HG03378 (cell line): ENCODE measurements around the gene LBR.
"Not testable (repeated sequence)": the region's sequence is repeated elsewhere in the genome, so short reads cannot be mapped to it uniquely, and the experiment has no call there.

ENCODE experiments used
- ATAC-seq: cut with Tn5 transposase; IDR thresholded peaks from one replicate; pipeline ENCODE4 v1.9.1; 2021; ENCODE audit warnings: mild to moderate bottlenecking, moderate library complexity; ENCODE audit not compliant: unreplicated experiment

The LBR gene

DNA sequence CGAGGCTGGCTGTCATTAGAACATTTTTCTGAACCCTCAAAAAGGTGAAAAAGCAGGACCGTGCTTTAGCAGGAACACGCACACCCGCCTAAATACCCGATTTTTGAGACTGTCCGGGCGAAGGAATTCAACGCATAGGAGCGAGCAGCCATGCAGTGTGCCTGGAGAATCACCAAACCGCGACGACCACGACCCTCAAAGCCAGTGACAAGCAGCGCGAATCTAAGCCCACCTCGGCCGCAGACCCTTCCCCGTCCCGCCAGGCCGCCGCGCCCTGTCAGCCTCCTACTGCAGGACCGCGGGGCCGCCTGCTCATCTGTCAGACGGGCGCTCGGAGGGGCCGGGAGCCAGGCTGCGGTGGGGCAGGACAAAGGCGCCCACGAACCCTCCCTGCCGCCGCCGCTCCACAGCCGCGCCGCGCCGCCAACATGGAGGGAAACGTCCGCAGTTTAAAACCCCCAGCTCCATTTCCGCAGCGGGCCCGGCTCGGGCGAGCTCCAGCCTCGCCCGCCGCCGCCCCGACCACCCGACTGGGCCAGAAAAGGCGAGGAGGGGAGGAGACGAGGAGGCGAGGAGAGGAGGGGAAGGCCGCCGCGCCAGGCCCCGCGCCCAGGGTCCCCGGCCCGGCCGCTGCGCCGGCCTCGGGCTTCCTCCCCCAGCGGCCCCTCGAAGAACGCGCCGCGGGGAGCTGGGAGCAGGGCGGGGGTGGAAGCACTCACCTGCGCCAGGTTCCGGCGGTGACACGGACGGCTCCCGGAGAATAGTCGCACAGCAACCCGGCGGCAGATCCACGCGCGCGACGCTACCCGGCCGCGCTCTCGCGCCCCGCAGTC is at the start of gene LBR:
Gene LBR, minus strand, starts transcription at position 804 of the 833 bp plus-strand sequence. CDS start 3,963 bp downstream, outside the sequence.
- ATAC-seq: peak; percentile 28

DNA sequence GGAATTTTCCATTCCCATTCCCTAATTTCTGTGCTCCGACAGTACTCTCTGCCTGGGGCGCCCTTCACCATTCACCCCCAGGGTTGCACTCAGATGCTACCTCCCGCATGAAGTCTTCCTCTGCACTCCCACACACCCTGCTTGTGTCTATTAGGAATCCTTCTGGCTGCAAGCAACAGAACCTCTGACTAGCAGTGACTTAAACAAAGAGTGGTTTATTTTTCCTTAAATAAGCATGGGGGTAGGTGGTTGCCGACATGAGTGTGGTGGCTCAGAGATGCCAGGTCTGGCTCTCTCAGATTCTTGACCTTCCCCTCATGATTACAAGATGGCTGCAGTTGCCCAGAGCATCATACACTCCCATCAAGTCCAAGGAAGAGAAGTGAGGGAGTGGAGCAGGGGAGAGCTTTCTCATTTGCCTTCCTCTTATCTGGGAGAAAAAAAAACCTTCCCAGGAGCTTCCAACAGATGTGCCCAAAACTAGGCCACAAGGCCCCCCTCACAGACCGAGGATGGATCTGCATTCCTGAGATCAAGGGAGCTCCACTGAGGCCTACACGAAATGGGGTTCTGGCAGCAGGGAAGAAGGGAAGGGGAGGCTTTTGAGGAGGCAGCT is 49.6 kb upstream of the LBR start:
- no peak for ATAC-seq

DNA sequence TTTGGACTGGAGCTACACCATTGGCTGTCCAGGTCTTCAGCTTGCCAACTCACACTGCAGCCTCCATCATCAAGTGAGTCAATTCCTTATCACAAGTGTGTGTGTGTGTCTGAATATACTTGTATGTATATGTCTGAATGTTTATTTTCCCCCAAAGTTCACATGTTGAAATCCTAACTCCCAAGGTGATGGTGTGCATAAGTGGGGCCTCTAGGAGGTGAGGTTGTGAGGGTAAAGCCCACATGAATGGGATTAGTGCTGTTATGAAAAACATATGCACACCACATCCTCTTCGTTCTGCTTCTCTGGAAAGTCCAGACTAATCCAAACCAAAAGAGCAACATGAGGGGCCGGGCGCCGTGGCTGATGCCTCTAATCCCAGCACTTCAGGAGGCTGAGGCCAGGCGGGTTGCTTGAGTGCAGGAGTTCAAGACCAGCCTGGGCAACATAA is 48.7 kb upstream of the LBR start:
- ATAC-seq: no peak

DNA sequence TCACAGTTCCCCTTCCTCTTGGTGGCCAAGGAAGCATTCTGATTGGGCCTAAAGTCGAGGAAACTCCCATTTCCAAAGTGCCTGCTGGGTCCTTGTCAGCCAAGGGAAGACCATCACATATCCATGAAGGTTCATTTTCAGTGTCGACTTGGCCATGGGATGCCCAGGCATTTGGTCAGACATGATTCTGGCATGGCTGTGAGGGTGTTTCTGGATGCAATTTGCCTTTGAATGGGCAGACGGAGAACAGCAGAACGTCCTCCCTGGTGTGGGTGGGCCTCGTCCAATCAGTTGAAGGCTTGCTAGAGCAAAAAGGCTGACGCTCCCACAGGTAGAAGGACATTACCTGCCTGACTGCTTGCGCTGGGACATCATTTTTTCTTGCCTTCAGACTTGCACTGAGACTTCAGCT is 48.3 kb upstream of the LBR start:
- ATAC-seq: no peak

DNA sequence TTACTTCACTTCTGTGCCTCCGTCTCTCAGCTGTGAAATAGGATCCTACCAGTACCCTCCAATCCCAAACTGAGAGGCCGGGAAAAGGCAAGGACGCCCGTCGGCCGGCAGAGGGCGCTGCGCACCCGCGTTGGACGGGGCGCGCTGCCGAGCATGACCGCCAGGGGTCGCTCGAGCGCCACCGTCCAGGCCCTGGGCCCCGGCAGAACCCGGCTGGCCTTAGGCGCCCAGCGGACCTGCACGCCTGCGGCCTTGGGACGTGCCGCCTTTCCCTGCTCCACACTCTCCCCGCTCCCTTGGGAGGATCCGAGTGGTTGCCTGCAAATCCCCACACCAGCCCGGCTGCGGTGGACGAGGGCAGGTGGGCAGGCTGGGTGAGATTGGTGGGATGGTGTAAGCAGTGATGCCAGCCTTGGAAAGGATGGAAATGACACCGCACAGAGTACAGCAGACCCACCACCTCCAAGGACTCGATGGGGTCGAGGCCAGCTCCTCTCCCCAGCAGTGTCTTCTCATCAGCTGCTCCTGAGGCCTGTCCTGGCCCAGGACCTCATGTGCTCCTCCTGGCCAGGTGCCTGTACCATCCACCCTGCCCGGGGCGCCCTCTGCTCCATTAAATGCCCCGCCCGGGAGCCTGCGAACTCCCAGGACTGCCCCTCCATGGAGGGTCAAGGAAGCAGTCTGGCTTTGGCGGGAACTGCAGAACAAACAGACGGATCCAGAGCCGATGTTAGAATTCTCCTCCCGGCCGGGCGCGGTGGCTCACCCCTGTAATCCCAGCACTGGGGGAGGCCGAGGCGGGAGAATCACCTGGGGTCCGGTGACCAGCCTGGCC is 47.4 kb upstream of the LBR start:
- peak; percentile 47 for ATAC-seq

DNA sequence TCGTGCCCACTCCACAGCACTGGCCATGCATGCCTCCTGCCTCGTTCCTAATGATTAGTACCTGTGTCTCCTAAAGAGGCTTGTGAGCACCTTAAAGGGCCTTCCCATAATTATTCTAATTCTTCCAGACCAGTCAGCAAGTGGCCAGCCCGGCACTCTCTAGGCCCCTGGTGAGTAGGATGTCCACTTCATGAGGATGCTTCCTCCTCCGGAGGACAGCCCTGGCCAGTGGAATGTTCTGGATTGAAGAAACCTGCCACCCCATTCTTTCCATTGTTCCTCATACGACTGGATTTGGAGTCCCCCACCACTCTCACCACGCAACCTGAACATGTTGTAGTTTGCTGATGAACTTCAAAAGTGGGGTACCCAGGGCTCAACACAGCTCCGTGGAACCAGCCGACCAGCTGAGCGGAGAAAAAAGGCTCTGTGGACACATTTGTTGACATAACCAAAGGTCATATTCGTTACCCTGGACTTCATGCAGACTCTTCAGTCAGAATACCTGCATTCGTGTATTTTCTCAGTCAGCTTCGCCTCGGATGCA is 46.7 kb upstream of the LBR start:
- ATAC-seq: no peak

DNA sequence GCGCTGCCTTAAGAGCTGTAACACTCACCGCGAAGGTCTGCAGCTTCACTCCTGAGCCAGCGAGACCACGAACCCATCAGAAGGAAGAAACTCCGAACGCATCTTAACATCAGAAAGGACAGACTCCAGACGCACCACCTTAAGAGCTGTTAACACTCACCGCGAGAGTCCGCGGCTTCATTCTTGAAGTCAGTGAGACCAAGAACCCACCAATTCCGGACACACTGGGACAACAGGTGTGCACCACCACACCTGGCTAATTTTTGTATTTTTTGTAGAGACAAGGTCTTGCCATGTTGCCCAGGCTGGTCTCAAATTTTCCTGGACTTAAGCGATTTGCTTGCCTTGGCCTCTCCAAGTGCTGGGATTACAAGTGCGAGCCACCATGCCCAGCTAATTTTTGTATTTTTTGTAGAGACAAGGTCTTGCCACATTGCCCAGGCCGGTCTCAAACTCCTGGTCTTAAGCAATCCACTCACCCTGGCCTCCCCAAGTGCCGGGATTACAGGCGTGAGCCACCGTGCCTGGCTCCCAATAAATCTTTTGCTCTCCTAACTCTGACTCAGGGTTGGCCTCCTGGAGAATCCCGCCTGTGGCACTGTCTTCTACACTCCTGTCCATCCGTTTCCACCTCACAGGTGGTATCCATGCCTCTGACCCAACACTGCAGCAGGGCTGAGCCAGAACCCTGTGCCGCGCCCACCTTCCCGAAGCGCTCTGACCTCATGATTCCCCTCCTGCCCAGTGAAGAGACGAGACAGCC is 46.0 kb upstream of the LBR start:
- not testable (repeated sequence) for ATAC-seq

DNA sequence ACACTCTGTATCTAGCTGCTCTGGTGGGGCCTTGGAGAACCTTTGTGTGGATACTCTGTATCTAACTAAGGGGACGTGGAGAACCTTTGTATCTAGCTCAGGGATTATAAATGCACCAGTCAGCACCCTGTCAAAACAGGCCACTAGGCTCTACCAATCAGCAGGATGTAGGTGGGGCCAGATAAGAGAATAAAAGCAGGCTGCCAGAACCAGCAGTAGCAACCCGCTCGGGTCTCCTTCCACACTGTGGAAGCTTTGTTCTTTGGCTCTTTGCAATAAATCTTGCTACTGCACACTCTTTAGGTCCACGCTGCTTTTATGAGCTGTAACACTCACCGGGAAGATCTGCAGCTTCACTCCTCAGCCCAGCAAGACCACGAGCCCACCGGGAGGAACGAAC is 45.4 kb upstream of the LBR start:
- ATAC-seq: not testable (repeated sequence)

DNA sequence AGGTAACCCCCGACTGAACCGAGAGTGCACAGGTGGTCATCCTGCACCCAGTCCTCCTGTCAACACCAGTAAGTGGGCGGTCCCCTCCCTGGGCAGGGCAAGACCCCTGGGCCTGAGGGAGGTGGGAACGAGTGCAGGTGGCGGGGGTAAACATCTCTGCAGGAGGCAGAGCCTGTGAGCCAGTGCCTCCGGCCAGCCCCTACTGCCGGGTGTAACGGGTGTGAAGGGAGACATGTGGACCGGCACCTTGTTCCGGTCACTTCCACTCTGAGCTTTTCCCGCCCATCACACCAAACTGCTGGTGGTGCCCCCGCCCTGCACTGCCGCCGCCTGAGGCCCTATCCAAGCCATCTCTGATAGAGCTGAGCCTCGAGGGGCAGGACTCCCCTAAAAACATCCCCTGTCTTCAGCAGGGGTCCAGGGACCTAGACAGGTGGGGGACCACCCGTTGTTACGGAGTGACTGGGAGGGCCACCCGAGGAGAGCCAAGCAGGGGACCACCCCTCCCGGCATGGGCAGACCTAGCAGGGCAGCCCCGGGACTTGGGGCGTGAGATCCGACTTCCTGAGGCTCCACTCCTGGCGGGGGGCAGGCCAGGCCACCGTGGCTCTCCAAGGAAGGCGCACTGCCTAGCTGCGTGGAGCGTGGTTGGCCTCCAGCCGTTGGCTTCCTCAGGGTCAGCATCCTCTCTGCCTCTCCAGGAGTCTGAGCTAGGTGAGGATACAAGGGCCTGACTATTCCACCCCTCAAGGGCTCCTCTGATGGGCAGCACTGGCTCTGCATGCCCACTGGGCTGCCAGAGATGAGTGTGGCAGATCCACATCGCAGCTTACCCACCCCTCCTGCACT is 43.8 kb upstream of the LBR start:
- no peak for ATAC-seq

DNA sequence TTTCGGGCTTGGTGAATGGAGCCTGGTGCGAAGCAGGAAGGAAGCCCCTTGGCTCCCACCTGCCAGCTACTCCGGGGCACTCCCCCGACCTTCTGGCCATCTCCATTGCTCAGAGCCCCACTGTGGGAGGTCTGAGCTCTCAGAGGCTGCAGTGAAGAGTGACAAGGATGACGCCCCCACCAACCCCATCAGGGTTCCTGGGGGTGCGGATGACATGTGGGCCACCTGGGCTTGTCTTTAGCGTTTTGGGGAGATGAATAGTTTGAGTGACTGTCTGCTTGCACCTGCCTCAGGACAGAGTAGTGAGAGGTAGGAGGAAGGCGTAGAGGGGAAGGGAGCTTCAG is 43.2 kb upstream of the LBR start:
- ATAC-seq: no peak

DNA sequence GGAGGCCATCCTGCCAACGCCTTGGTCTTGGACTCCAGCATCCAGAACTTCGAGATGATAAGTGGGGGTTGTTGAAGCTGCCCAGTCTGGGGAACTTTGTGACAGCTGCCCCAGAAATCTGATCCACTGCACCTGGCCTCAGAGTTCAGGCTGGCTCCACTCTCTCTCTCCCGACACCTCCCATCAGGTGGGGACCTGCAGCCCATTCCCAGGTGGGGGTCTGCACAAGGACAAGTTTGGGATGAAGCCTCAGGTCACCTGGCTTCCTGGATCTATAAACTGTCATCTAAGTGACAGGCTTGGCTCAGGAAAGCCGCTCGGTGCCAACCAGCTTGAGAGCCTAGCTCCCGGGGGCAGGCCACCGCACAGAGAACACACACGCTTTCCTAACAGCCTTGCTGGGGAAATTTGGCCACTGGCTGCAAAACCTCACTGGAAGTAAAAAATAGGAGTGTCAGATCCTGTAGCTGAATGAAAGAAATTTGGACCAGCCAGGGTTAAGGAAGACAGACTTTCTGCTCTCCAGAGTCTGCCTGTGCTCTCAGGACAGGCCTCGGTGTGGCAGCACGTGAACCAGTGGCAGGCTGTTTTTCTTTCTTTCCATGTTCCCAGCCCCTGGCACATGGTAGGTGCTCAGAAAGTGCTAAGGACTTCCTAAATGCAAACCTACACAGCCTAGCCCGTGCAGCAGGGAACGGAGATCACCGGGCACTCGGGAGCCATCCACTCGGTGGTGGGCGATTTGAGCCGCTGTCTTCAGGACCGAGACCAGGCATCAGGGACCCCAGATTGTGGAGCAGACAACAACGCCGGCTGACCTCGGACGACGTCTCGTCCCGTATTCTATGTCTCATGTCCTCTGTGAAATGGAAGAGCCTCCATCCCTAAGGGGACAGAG is 42.6 kb upstream of the LBR start:
- no peak for ATAC-seq

DNA sequence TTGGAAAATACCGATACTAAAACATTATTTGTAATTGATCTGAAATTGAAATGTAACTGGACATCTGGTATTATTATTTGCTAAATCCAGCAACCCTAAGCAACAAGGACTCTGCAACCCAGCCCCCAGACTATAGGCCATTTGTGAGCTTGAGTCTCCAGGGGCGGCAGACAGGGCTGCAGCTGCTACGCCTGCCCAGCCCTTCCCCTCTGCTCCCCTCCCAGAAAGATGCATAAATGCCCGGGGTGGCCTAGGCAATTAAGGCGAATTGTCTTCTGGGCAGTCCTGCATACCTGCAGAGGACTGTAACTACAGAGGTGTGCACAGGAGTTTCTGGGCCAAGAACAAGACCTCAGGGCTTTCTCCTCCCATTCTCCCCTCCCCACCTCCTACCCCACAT is 41.2 kb upstream of the LBR start:
- ATAC-seq: no peak

DNA sequence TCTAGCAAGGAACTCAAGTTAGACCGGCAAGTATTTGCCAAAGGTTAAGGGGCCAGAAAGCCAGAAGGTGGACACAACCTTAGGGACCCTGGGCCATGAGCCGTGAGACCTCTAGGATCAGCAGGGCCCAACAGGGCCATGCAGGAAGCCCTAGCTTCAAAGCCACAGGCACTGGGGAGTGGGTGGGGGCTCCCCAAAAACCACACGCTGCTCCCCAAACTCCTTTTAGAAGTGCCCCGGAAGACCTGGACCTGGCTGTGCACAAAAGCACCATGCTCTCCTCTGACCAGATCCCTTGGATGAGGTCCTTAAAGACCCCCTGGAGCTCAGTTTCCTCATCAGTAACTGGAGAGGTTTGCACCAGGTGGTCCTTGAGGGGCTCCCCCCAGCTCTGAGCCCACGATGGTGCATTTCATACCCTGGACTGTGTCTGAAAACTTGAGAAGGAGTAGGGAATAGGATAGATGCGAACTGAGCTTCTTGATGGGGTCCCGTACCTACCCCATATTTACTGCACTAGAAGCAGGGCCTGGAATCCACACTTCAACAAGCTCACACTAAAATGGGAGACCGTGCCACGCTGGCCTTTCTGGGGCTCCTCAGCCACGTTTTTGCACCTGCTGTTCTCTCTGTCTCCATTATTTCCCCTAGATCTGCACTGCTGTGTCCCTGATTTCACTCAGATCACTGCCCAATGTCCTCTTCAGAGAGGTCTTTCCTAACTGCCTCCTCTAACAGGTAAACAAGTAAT is 40.6 kb upstream of the LBR start:
- ATAC-seq: no peak

DNA sequence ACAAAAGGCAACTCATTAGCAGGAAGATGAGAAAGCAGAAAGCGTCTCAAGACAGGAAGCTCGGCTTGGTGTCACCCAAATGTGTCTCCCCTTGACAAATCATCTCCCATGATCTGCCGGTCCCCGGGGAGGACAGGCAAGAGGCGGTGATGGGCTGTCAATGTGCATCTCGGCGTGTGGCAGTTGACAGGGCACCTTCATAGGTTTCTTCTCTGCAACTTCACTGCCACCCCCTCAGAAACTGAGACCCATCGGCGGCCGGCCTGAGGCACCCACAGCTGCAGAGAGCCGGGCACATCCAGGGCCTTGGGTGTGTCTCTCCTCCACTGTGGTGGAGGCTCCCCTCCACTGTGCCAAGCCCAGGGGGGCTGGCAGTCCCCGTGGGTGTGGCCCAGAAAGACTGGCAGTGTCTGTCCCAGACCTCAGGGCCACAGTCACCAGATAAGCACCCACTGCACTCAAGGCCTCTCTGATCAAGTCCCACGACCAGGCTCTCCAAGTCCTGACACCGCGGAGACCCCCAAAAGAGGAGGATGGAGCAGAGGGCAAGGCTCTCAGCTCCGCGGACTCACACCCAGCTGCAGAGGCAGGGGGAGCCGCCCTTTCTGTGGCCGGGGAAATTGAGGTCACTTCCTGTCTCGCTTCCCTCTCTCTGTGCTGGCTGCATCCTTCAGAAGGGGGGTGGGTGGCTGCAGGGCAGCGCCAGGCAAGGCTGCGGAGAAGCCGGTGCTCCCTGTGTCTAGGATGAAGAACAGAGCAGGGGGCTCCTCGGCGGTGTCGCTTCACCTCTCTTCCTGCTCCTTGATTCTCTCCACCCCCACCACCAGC is 39.6 kb upstream of the LBR start:
- peak; percentile 91 for ATAC-seq

DNA sequence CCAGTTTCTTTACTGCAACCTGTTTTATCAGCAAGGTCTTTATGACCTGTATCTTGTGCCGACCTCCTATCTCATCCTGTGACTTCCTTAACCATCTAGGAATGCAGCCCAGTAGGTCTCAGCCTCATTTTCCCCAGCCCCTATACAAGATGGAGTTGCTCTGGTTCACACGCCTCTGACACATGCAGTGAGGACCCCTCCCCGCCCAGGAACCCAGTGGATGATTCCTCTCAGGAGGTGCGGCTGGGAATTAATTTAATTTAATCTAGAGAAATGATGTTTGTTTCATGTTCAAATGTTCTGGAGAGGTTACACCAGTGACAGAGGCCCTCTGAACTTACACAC is 39.0 kb upstream of the LBR start:
- ATAC-seq: no peak

DNA sequence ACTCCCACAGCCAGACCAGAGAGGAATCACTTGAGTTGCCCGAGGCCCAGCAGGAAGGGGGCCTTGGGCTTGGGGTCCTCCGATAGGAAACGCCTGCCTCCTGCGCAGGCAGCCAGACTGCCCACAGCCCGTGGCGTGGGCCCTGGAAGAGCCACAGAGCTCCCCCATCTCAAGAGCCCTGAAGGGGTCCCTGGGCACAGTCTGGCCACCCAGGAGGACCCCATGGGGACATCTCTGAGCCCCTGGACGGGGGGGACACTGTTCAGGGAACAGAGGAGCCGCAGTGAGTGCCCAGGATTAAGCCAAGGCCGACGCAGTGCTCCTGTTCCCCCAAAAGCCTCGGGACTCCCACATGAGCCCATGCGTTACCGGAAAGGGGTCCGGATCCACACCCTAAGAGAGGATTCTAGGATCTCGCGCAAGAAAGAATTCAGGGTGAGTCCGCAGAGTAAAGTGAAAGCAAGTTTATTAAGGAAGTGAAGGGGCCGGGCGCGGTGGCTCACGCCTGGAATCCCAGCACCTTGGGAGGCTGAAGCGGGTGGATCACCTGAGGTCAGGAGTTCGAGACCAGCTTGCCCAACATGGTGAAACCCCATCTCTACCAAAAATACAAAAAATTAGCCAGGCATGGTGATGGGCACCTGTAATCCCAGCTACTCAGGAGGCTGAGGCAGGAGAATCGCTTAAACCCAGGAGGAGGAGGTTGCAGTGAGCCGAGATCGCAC is 38.1 kb upstream of the LBR start:
- ATAC-seq: no peak
